GM12891 (cell line): Measurements from ENCODE around the gene MEI1.

Experiments
- POLR2A ChIP-seq: IDR thresholded peaks from 2 replicates; pipeline ENCODE4 v1.6.1; 2011; ENCODE audit warnings: low read depth, low read length, control low read depth
- POLR2AphosphoS5 ChIP-seq: IDR thresholded peaks from 2 replicates; pipeline ENCODE4 v1.6.1; 2011; ENCODE audit warnings: low read depth, low read length, control low read depth

- TF ChIP-seq POLR2A (no peak), POLR2AphosphoS5 (no peak)
Measured at GRCh38 chr22:41825376-41825775, 126.1 kb downstream of the MEI1 start.
